ENCODE measurements around the gene CARD19.

DNA sequence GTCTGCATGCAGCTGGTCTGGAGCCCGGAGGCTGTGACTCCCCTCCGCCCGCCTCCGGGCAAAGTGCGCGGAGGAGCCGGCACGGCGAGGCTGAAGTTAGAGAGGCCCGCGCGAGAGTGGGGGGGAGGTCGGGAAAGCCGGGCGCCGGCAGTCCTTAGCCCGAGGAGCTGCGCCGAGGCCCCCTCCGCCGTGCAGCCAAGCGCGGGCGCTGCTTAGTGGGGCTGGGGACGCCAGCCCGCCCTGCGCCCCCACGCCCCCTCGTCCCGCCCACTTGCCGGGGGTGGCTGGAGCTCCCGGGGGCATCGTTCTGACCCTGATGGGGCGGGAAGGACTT, 37.6 kb downstream of the CARD19 start:
- TF ChIP-seq, protein P1, sequence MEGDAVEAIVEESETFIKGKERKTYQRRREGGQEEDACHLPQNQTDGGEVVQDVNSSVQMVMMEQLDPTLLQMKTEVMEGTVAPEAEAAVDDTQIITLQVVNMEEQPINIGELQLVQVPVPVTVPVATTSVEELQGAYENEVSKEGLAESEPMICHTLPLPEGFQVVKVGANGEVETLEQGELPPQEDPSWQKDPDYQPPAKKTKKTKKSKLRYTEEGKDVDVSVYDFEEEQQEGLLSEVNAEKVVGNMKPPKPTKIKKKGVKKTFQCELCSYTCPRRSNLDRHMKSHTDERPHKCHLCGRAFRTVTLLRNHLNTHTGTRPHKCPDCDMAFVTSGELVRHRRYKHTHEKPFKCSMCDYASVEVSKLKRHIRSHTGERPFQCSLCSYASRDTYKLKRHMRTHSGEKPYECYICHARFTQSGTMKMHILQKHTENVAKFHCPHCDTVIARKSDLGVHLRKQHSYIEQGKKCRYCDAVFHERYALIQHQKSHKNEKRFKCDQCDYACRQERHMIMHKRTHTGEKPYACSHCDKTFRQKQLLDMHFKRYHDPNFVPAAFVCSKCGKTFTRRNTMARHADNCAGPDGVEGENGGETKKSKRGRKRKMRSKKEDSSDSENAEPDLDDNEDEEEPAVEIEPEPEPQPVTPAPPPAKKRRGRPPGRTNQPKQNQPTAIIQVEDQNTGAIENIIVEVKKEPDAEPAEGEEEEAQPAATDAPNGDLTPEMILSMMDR (IDR thresholded peaks at IDR 0.05), result no peak
- TF ChIP-seq POLR2A (IDR thresholded peaks at IDR 0.05), result no peak
